OCI-LY7 (cell line): ENCODE measurements around the gene KCNT1. TPM values are rescaled to one million over a fixed set of nuclear protein-coding genes. Genes with fewer than 3 reads are reported as not detected.

Experiments used
- BruUV-seq: library from RNA; stranded (reverse); fragments of 400-500 nt; replicated peaks from 2 replicates; lab custom pipeline; 2021; lab: Mats Ljungman, UMichigan
- CTCF ChIA-PET: fragments of 300-600 bp; sonication (Branson Sonifier 250); formaldehyde crosslinking; loops from one replicate; lab custom pipeline; 2022; ENCODE audit warnings: antibody characterized with exemption; ENCODE audit not compliant: unreplicated experiment; lab: Charles Lee
- POLR2A ChIA-PET: fragments of 300-600 bp; sonication (Branson Sonifier 250); formaldehyde crosslinking; loops from one replicate; lab custom pipeline; 2022; ENCODE audit warnings: antibody characterized with exemption; lab: Charles Lee
- DNase-seq: peaks from one replicate; pipeline ENCODE4 v3.0.0-alpha.2; 2015; ENCODE audit warnings: low spot score
- H2AFZ ChIP-seq: fragments of 200-600 bp; sonication (generic), shearing (Covaris generic); 2 replicates; pipeline ENCODE4 v1.6.1; 2014; ENCODE audit warnings: mild to moderate bottlenecking, antibody characterized with exemption, low read length, moderate library complexity
- H3K27ac ChIP-seq: fragments of 200-600 bp; sonication (generic); 2 replicates; pipeline ENCODE4 v1.5.1; 2014; ENCODE audit warnings: mixed run types, low read depth, mild to moderate bottlenecking, moderate library complexity, low read length, inconsistent platforms; ENCODE audit not compliant: poor library complexity, severe bottlenecking
- H3K36me3 ChIP-seq: fragments of 200-600 bp; sonication (generic); 2 replicates; pipeline ENCODE4 v1.6.1; 2014; ENCODE audit warnings: mild to moderate bottlenecking, antibody characterized with exemption, low read length, moderate library complexity, mixed read lengths; ENCODE audit not compliant: insufficient read depth
- H3K4me1 ChIP-seq: fragments of 200-600 bp; sonication (generic); 2 replicates; pipeline ENCODE4 v1.5.1; 2014; ENCODE audit warnings: mild to moderate bottlenecking, low read length; ENCODE audit not compliant: insufficient read depth, poor library complexity, severe bottlenecking
- H3K4me2 ChIP-seq: fragments of 200-600 bp; sonication (generic); 2 replicates; pipeline ENCODE4 v1.6.1; 2014; ENCODE audit warnings: mild to moderate bottlenecking, low read length
- H3K4me3 ChIP-seq: fragments of 200-600 bp; sonication (generic); 2 replicates; pipeline ENCODE4 v1.5.1; 2014; ENCODE audit warnings: mild to moderate bottlenecking, low read depth, low read length; ENCODE audit not compliant: poor library complexity, severe bottlenecking
- H3K79me2 ChIP-seq: fragments of 200-600 bp; sonication (generic); 2 replicates; pipeline ENCODE4 v1.6.1; 2016; ENCODE audit warnings: low read depth, mild to moderate bottlenecking, low read length, moderate library complexity, mixed read lengths; ENCODE audit not compliant: insufficient read depth
- H3K9me2 ChIP-seq: fragments of 200-600 bp; sonication (generic); 2 replicates; pipeline ENCODE4 v1.6.1; 2016; ENCODE audit warnings: mild to moderate bottlenecking, low read length, mixed read lengths; ENCODE audit not compliant: insufficient read depth
- H3K9me3 ChIP-seq: fragments of 200-600 bp; sonication (generic); 2 replicates; pipeline ENCODE4 v1.6.1; 2014; ENCODE audit warnings: mild to moderate bottlenecking, mixed run types, low read length, mixed read lengths
- H4K20me1 ChIP-seq: fragments of 200-600 bp; sonication (generic); 2 replicates; pipeline ENCODE4 v1.6.1; 2014; ENCODE audit warnings: mild to moderate bottlenecking, antibody characterized with exemption, low read length, moderate library complexity, mixed read lengths; ENCODE audit not compliant: insufficient read depth
- CTCF ChIP-seq: fragments of 200-600 bp; sonication (generic); conservative IDR thresholded peaks from 2 replicates; pipeline ENCODE4 v1.5.1; 2014; ENCODE audit warnings: mild to moderate bottlenecking, antibody characterized with exemption, low read length, moderate library complexity, mixed read lengths
- EZH2phosphoT487 ChIP-seq: fragments of 200-600 bp; sonication (generic); IDR thresholded peaks from 2 replicates; pipeline ENCODE4 v1.6.1; 2018; ENCODE audit warnings: low read depth, borderline replicate concordance, mild to moderate bottlenecking, mixed run types, antibody characterized with exemption, low read length, moderate library complexity, mixed read lengths
- intact Hi-C: fragments of 100-400 bp; cut with micrococcal nuclease; formaldehyde crosslinking; loops from one replicate; pipeline ENCODE4 v1.10.0; 2022; ENCODE audit not compliant: unreplicated experiment
- total RNA-seq, 2 experiments: library from RNA; depleted of rRNA in 1 of 2; stranded (reverse); fragments of >200 nt in 1 of 2; shearing (Covaris generic) in 1 of 2; gene quantifications; 2 replicates each; pipeline ENCODE4 v1.2.3, GENCODE V29; 2014 to 2022

KCNT1 gene
- total RNA-seq, 2 experiments from 2014 or later: not detected

GRCh38 chr9:135701067-135701958, 672 bp upstream of the KCNT1 start:
- Histone ChIP-seq H3K4me3 (no peak overlapping the region), H3K79me2 (no peaks in the 10 kb centered on the region), H3K4me2 (no peak overlapping the region), H4K20me1 (no peaks in the 10 kb centered on the region), H3K9me3 (no peaks in the 10 kb centered on the region), H3K4me1 (no peaks in the 10 kb centered on the region), H2AFZ (no peak overlapping the region), H3K36me3 (no peaks in the 10 kb centered on the region), H3K27ac (no peak overlapping the region), H3K9me2 (no peaks in the 10 kb centered on the region)
- TF ChIP-seq EZH2phosphoT487 (no peak), CTCF (no peak)
- BruUV-seq: no TSS peak
- ChIA-PET POLR2A (no interaction called here), CTCF (no interaction called here)
- intact Hi-C loops: no loop called here
- DNase-seq: no peak

GRCh38 chr9:135703726-135704125, 1.7 kb downstream of the KCNT1 start:
- Histone ChIP-seq H3K9me2 (no peaks in the 10 kb centered on the region), H3K4me1 (no peaks in the 10 kb centered on the region), H4K20me1 (no peaks in the 10 kb centered on the region), H3K4me3 (no peak overlapping the region), H2AFZ (no peak overlapping the region), H3K36me3 (no peaks in the 10 kb centered on the region), H3K79me2 (no peaks in the 10 kb centered on the region), H3K4me2 (no peak overlapping the region), H3K9me3 (no peaks in the 10 kb centered on the region), H3K27ac (no peak overlapping the region)
- intact Hi-C loops: no loop called here
- no peak for DNase-seq
- BruUV-seq: no TSS peak
- CTCF ChIA-PET: interaction anchor here (0.7 kb wide), 1 partner anchor 10 kb away, joined by 5 read pairs; no protein-coding TSS in a partner anchor
- no peak for TF ChIP-seq CTCF
- no peak for TF ChIP-seq EZH2phosphoT487
- POLR2A ChIA-PET: interaction anchor here (0.5 kb wide), 1 partner anchor 37 kb away, joined by 3 read pairs; no protein-coding TSS in a partner anchor

- Histone ChIP-seq H3K9me3 (no peaks in the 10 kb centered on the region), H2AFZ (no peak overlapping the region), H3K79me2 (no peaks in the 10 kb centered on the region), H3K4me1 (no peaks in the 10 kb centered on the region), H3K36me3 (no peaks in the 10 kb centered on the region), H4K20me1 (no peaks in the 10 kb centered on the region), H3K4me3 (no peak overlapping the region), H3K4me2 (no peak overlapping the region), H3K27ac (no peak overlapping the region), H3K9me2 (no peaks in the 10 kb centered on the region)
- no peak for DNase-seq
- BruUV-seq: no TSS peak
- intact Hi-C loops: no loop called here
- TF ChIP-seq CTCF (no peak), EZH2phosphoT487 (no peak)
- POLR2A ChIA-PET: interaction anchor here (0.5 kb wide), 1 partner anchor 36 kb away, joined by 3 read pairs; no protein-coding TSS in a partner anchor
- CTCF ChIA-PET: no interaction called here
Measured at GRCh38 chr9:135704483-135704882, 2.5 kb downstream of the KCNT1 start.
